Right hindlimb (tissue), 1 donor: Measurements from ENCODE around the gene ADAMTS15.
A peak's percentile ranks its signal among the peaks of the same experiment; 100 is the strongest.

Experiments used
- DNase-seq: peaks from one replicate; pipeline ENCODE4 v3.0.0-alpha.2; 2018

The ADAMTS15 gene

GRCh38 chr11:130418210-130418609 lies 30.2 kb upstream of the ADAMTS15 start:
- no peak for DNase-seq

GRCh38 chr11:130418756-130419155 lies 29.7 kb upstream of the ADAMTS15 start:
- DNase-seq = no peak

- no peak for DNase-seq
Measured at GRCh38 chr11:130420478-130421198, 27.8 kb upstream of the ADAMTS15 start.

- no peak for DNase-seq
Measured at GRCh38 chr11:130421199-130421585, 27.3 kb upstream of the ADAMTS15 start.

GRCh38 chr11:130421697-130422096 lies 26.7 kb upstream of the ADAMTS15 start:
- DNase-seq = no peak

GRCh38 chr11:130422251-130422995 lies 26.0 kb upstream of the ADAMTS15 start:
- DNase-seq = no peak

GRCh38 chr11:130423541-130424142 lies 24.8 kb upstream of the ADAMTS15 start:
- DNase-seq = no peak

- DNase-seq = no peak
Measured at GRCh38 chr11:130424613-130425140, 23.8 kb upstream of the ADAMTS15 start.

GRCh38 chr11:130425156-130425555 lies 23.3 kb upstream of the ADAMTS15 start:
- DNase-seq = no peak

GRCh38 chr11:130426223-130426836 lies 22.1 kb upstream of the ADAMTS15 start:
- no peak for DNase-seq

GRCh38 chr11:130426837-130427341 lies 21.6 kb upstream of the ADAMTS15 start:
- no peak for DNase-seq

GRCh38 chr11:130427581-130428315 lies 20.7 kb upstream of the ADAMTS15 start:
- peak; percentile 57 for DNase-seq

GRCh38 chr11:130428316-130429119 lies 19.9 kb upstream of the ADAMTS15 start, which contains the start of gene ADAMTS8:
Gene ADAMTS8 (minus strand): TSS chr11:130428609. CDS start chr11:130428286, 323 bp downstream.
- DNase-seq = peak; percentile 56

GRCh38 chr11:130429120-130429681 lies 19.2 kb upstream of the ADAMTS15 start:
- no peak for DNase-seq

- no peak for DNase-seq
Measured at GRCh38 chr11:130429983-130430382, 18.5 kb upstream of the ADAMTS15 start.

GRCh38 chr11:130431331-130431773 lies 17.1 kb upstream of the ADAMTS15 start:
- peak; percentile 78 for DNase-seq

- DNase-seq = no peak
Measured at GRCh38 chr11:130431801-130432200, 16.6 kb upstream of the ADAMTS15 start.

GRCh38 chr11:130433357-130433756 lies 15.1 kb upstream of the ADAMTS15 start:
- DNase-seq = no peak

- peak; percentile 83 for DNase-seq
Measured at GRCh38 chr11:130434521-130435223, 13.8 kb upstream of the ADAMTS15 start.

GRCh38 chr11:130435671-130436070 lies 12.8 kb upstream of the ADAMTS15 start:
- DNase-seq = no peak
